Measurements from ENCODE around the gene ME1.

Gene ME1

GRCh38 chr6:83193747-83194566 is 236.9 kb downstream of the ME1 start (continued):
- TF ChIP-seq ZBTB11 (tag by site-specific recombination; conservative IDR thresholded peaks at IDR 0.05; ENCODE audit: low read depth) (no peak; the same call in 1 of the 2 replicates), ZNF600 (tag by site-specific recombination; IDR thresholded peaks at IDR 0.05) (peak; percentile 86; the same call in 1 of the 2 replicates), PRDM4 (tag by site-specific recombination; IDR thresholded peaks at IDR 0.05) (no peak), ZNF112 (tag by site-specific recombination; IDR thresholded peaks at IDR 0.05) (no peak), ZBTB26 (tag by site-specific recombination; optimal IDR thresholded peaks at IDR 0.05) (no peak), ZNF449 (tag by site-specific recombination; IDR thresholded peaks at IDR 0.05) (0 out of 2 replicates have a peak, but pooled peaks have one; percentile 35), SP3 (tag by site-specific recombination; IDR thresholded peaks at IDR 0.05) (peak; percentile 10; the same call in 1 of the 2 replicates), HOXC10 (CRISPR knock-in tag; IDR thresholded peaks at IDR 0.05) (no peak), ZNF629 (tag by site-specific recombination; IDR thresholded peaks at IDR 0.05) (0 out of 2 replicates have a peak, but pooled peaks have one; percentile 7), GLIS2 (tag by site-specific recombination; IDR thresholded peaks at IDR 0.05) (peak; percentile 83), PRDM1 (tag by site-specific recombination; IDR thresholded peaks at IDR 0.05) (peak; percentile 62; the same call in 1 of the 2 replicates), ZBTB10 (tag by site-specific recombination; IDR thresholded peaks at IDR 0.05) (peak; percentile 49; the same call in 1 of the 2 replicates), MZF1 (tag by site-specific recombination; IDR thresholded peaks at IDR 0.05; ENCODE audit: borderline replicate concordance) (no peak), ZBTB20 (tag by site-specific recombination; IDR thresholded peaks at IDR 0.05) (peak; percentile 99), KLF1 (tag by site-specific recombination; IDR thresholded peaks at IDR 0.05) (0 out of 2 replicates have a peak, but pooled peaks have one; percentile 10), SCRT2 (tag by site-specific recombination; IDR thresholded peaks at IDR 0.05) (peak; percentile 100)
